G401.6 (cell line): ENCODE results near the gene OR2T11.
"Not testable (repeated sequence)": the region's sequence is repeated elsewhere in the genome, so short reads cannot be mapped to it uniquely, and the experiment has no call there.

Experiments used
- FAIRE-seq: peaks from 2 replicates; lab custom pipeline; 2012; peaks lifted over from hg19 to GRCh38; lab: Jason Lieb, UNC

OR2T11 gene, protein sequence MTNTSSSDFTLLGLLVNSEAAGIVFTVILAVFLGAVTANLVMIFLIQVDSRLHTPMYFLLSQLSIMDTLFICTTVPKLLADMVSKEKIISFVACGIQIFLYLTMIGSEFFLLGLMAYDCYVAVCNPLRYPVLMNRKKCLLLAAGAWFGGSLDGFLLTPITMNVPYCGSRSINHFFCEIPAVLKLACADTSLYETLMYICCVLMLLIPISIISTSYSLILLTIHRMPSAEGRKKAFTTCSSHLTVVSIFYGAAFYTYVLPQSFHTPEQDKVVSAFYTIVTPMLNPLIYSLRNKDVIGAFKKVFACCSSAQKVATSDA

DNA sequence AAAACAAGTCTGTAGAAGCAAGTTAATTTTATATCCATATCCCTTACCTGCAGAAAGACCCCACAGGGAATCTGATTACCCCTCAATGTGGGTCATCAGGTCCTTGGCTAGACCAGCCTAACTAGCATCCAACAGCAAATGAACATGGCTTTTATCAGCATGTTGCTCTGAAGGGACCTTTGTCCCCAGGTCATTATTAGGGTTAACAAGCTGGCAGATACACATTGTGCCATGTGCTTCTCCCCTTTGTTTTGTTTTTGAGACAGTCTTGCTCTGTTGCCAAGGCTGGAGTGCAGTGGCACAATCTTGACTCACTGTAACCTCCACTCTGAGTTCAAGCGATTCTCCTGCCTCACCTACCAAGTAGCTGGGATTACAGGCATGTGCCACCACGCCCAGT, at the start of gene OR2T11:
TSS of gene OR2T11 (minus strand) at position 101 of the 400 bp plus-strand sequence. CDS start 7,963 bp downstream, outside the sequence.
- not testable (repeated sequence) for FAIRE-seq

DNA sequence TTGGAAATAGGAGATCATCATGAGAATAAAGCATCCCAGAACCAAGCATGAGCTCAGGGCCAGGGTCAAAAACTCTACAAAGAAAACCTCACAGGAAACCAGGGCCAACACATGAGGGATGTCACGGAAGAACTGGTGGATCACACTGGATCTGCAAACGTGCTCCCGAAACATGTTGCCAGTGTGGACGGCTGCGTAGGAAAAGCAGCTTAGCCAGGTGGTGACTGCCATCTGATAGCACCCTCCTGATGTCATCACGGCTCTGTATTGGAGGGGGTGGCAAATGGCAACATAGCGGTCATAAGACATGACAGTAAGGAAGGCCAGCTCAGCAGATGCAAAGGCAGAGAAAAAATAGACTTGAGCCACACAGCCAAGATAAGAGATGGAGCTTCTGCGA, 46.8 kb upstream of the OR2T11 start:
- FAIRE-seq, result no peak

DNA sequence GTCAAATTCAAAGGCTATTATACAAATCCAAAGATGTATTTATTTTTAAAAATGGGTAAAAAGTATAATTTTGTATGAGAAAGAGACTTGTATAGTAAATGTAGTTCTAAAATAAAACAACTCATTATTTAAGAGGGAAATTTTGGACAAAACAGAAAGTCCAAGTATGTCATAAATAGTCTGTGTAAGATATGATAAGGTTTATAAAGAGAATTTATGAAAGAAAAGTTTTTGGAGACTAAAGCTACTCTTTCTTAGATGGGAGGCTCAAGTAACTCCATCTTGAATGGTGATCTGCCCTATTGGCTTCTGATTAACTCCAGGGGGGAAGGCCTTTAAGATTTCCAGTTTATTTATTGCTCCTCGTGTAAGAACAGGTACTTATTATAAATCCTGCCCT, 35.1 kb upstream of the OR2T11 start:
- no peak for FAIRE-seq

DNA sequence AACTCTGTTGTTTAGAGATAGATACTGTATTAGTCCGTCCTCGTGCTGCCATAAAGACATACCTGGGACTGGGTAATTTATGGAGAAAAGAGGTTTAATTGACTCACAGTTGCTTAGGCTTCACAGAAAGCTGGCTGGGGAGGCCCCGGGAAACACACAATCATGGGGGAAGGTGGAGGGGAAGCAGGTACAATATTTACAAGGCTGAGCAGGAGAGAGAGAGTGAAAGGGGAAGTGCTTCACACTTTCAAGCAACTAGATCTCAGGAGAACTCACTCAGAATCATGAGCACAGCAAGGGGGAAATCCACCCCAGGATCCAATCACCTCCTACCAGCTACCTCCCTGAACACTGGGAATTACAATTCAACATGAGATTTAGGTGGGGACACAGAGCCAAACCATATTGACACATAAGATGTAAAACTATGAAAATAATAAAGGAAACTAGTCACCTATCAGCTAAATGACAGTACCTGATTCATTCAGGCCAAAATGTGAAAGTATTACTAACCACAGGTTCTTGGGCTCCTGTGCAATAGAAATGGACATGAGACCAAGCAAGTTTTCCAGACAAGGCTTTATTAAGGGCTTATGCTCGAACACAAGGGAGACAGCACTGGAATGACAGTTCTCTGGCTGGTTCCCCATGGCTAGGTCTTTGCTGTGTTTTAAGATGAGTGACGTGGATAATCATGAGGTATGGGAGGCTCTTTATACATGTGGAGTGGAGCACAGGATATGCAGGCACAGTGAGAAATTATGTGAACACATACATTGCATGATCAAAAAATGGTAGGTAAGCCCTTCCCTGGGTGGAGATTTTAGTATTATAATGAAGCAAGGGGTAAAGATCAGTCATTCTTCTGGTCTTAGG, 28.8 kb upstream of the OR2T11 start:
- FAIRE-seq, result not testable (repeated sequence)

DNA sequence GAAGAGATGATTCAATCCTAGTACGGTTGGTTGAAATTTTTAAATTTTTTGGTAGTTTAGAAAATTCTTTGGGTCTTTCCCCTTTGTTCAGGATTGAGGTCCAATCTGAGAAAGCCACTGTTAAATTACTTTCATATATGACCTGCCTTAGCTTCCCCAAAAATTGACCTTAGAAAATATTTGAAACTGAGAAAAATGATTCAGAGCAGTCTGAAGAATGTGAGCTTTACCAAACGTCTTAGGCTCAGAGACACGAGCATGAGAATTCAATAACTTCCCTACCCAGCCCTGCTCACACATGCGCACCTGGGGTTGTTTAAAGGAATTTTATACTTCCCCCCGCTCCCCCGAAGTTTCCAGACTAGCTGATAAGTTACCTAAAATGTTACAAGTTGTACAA, 21.9 kb upstream of the OR2T11 start:
- FAIRE-seq, result not testable (repeated sequence)

DNA sequence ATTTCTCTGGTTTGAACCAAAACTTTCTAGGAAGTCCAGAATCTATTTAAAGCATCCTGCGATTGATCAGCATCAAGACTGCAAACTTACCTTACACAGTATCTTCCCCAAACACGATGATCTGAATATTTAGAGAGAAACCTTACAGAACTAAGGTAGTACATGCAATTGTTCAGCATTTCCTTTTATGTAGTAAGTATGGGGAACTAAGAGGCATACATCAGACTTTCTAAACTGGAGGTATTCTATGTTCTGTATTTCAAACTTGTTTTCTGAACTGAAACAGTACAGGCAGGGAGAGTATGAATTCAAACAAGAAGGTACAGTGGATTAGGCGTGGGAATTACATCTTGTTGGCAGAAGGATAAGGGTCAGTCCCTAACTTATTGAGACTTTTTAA, 20.5 kb upstream of the OR2T11 start, which contains the start of gene OR2T27:
TSS of gene OR2T27 (minus strand) at position 175 of the 400 bp plus-strand sequence. CDS start 4,644 bp downstream, outside the sequence.
- FAIRE-seq, result not testable (repeated sequence)

DNA sequence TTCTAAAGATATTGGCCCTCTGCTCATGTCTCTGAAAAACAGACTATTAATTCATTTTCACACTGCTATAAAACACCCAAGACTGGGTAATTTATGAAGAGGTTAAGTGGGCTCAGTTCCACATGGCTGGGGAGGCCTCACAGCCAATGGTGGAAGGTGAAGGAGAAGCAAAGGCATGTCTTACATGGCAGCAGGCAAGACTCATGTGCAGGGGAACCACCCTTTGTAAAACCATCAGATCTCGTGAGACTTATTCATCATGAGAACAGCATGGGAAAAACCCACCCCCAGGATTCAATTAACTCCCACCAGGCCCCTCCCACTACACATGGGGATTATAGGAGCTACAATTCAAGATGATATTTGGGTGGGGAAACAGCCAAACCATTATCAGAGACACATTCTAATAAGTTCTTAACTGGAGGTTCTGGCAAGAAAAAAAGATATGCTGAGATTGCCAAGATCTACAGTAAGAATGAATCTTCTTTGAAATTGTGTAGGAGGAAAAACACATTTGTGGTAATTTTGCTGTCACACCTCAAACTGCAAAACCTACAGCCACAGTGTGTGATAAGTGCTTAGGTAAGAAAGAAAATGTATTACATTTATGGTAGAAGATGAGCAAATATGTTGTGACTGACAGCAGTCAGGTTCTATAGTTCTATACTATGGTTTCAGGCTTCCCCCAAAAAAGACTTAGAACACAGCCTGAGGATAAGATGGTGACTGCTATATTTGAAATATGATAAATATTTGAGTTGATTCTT, 14.1 kb upstream of the OR2T11 start:
- FAIRE-seq, result not testable (repeated sequence)

DNA sequence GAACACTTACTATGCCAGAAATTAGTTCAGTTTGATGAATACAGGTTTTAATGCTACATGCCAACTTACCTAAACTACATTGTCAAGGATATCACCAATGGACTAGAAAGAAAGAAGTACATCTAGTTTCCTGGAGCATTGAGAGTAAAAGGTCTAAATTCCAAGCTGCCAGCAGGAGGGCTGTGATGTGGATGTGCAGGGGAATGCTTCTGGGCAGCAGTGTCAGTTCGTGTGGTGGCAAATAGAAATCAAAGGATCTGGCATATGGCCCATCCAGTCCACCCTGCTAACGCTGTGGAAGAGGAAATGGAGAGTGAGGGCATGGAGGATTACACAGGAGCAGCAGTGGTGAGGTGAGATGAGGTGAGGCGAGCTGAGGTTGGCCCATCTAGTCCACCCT, 10.3 kb upstream of the OR2T11 start, which contains the start of gene OR2T35:
TSS of gene OR2T35 (minus strand) at position 101 of the 400 bp plus-strand sequence. CDS start 6,020 bp downstream, outside the sequence.
- not testable (repeated sequence) for FAIRE-seq

DNA sequence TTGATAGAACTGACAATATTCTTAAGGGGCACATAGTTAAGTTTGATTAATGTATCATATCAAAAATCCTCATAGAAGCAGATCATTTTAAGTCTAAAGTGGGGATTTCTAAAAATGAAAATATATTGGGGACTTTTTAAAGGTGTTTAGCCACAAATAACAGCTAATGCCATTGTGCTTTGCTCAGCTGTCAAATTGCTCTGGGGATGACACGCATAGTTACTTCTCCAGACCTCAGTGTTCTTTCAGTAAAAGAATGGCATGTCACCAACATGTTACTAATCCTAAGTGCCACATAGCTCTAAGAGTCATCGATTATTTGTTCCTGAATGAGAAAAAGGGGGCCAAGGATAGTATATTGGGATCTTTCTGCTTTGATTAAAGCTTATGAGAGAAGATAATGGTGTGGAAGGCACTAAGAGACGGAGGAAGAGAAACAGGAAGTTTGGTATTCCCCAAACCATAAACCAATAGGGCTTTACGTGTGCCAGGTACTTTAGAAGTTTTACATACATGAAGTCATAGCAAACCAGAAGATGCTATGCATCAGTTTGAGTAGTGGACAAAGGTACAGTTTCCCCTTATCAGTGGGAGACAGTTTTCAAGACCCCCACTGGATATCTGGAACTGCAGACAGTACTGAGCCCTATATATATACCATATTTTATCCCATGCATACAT, 8.2 kb upstream of the OR2T11 start:
- FAIRE-seq, result not testable (repeated sequence)

DNA sequence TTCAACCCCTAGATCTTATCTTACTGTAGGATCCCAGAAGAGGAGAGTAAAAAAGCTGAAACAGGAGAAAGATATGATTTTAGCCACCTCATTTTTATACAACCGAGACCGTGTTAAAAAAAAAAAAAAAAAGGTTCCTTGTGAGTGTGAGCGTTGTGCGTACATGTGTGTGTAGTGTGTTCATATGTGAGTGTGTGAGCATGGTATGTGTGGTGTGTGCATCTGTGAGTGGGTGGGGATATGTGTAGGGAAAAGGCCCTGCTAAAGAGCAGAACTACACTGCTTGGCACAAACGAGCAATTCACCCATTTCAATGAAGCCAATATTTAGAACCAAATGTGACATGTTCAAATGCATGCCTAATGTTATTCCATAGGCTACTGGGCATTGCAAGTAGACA, 6.7 kb upstream of the OR2T11 start:
- not testable (repeated sequence) for FAIRE-seq

DNA sequence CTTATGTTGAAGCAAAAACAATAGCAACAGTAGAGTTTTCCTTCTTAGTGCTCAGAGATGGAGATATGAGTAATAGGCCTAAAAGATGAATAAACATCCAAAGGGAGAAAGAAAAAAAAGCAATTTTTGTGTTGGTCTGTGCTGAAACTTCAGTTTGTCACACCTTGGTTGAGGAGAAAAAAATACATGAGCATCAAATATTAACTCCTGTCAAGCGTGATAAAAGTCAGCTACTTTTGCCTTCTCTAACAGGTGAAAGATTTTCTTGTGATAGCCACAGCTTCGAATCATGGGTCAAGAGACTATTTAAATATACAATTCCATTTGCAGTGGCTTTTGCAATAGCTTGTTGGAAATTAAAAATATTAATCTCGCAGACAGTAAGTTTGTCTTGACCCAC, 6.0 kb upstream of the OR2T11 start:
- not testable (repeated sequence) for FAIRE-seq

DNA sequence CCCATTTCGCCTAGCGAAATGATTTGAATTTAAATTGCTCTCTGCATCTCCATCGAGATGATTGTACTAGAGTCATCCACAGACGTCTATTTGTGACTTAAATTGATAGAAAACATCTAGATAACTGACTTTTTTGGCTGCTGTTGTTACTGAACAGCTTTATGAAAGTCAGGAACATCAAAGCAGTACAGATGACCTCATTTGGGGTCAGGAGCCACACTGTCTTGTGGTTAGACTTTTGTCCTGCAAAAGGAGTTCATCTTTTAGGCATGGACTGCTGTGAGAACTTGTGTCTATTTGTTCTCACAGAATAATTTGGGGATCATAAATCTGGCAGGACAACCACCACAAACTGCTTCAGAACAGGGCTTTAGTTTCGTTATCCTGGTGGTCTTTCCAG, 4.8 kb upstream of the OR2T11 start:
- not testable (repeated sequence) for FAIRE-seq

DNA sequence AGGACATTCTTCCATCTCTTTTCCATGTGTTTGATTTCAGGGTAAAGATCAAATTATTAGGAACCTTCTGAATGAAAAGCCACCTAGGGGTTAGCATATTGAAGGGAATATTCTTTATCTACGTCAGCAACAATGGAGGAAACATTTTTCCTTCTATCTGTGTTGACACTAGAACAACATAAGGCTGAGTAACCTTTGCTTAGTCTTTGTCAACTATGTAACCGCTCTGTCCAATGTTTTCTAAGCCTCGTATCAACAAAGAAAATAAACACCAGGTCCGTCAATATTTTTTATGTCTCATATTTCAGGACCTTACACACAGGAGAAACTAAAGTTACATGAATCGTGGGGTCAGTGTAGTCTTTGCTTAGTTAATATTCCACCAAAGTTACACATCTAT, 1.7 kb upstream of the OR2T11 start:
- not testable (repeated sequence) for FAIRE-seq

DNA sequence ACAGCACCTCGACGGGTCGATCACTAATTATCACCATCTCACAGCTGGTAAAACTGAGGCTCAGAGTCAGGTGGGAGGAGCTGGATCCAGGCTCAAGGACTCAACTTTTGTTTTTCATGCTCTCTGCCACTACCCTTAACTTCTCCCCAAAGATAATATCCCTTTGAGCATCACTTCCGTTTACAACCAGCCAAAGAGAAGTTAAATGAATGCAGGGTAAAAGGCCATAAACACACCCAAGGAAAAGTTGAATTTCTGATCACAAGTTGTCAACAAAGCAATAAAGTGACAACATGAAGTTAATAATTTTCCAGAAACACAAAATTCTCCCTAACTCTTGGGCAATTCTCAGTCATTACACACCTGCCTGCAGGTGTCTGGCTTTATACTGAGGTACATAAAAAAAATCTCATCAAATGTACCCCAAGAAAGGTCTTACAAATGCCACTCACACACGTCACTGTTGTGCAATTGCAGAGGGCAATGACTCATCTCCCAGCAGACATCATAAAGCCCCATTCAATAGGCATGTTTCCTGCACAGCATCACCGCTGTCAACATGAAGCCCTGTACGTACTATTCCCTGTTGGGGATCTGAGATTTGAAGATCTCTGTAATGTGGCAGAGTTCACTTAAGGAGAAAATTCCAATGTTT, 3.4 kb downstream of the OR2T11 start:
- no peak for FAIRE-seq

DNA sequence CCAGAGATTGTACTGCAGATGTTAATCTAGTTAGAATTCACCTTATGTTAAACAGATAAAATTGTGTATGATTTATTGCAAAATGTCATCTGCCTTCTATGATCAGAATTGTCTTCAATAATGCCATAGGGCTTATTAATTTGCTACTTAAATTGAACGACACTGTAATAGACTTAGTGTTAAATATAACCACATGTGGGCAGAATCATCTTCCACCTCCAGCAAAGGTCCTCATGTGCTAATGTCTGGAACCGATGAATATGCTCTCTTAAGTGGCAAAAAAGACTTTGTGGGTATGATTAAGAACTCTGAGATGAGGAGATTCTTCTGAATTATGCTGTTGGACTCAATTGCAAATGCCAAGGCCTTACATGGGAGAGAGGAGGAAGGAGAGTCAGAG, 4.3 kb downstream of the OR2T11 start:
- no peak for FAIRE-seq

DNA sequence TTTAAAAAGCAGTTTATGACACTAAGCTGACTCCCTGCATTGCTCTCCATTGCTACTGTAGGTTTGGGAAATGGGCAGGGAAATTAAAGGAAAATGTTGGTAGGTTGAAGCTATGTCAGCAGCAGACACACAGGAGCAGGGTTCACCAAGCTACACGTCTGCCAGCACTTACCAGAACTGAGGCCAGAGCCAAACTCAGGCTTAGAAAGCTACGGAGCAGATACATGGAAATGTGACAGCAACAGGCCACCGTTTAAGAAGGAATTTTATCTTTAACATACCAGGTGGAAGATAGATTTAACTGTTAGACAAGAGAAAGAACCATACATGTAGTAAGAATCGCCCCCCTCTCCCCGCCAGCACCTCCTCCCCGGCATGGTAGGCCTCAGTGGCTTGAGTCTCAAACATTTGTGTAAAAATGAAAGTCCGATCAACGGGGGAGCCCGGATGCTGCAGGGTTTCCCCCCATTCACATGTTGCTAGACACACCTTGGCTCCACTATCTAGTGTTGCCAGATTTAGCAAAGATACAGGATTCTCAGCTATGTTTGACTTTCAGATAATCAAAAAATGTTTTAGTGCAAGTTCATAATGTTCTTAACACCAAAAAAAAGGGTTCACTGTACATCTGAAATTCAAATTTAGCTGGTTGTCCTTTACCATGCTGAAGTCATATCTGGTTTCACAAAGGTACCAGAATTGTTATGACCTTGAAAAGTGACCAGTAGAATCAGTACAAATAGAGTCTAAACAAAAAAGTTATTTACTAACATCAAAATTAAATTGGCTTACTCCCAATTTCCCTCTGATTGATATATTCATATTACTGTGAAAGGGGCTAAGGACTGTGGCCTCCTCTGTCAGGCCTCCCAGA, 6.7 kb downstream of the OR2T11 start:
- no peak for FAIRE-seq

DNA sequence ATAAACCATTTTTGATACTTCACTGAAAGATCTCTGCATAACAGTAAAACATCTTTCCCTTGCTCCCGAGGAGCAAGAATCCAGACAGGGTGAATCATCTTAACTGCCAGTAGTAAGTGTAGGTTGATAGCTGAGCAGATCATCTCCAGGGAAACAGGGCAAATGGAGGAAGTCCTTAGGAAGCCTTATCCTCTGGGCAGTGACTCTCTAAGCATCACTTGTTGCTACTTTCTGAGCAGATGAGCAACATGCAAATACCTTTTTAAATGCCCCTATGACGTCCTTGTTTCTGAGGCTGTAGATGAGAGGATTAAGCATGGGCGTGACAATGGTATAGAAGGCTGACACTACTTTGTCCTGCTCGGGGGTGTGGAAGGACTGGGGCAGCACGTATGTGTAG, 8.9 kb downstream of the OR2T11 start:
- no peak for FAIRE-seq

DNA sequence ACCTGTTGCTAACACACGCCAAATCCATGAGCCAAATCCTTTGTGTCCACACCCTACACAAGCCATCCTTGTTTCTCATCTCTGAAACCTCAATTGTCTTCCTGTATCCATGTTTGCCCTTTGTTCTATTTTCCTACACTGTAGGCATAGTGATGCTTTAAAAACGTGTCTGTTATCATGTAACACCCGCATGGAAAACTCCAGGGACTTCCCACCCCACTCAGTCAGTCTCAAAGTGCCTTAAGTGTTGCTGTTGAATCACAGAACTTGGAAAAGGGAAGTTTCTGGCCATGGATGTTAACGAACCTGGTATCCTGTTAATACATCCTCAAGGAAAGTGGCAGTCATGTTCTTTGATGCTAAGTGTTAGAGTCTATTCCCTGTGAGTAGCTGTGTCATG, 9.7 kb downstream of the OR2T11 start:
- FAIRE-seq, result no peak

DNA sequence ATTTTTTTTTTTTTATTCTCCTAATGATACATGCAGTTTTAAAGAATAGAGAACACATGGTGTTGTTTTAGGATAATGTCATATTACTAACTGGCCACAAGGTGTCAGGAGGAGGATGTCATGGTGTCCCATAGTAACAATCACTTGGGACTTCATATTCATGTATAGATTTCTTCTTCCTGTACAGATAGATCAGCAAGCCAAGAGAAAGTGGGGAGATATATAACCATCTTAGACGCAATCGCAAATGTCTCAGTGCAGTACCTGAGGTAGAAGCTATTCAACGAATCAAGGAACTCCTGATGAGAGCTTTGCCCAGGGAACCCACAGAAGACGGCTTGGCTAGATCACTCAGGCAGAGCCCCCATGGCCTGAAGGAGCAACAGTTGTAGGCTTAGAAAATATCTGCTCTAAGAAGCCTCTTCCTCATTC, 12.3 kb downstream of the OR2T11 start:
- peak; percentile 76 for FAIRE-seq

DNA sequence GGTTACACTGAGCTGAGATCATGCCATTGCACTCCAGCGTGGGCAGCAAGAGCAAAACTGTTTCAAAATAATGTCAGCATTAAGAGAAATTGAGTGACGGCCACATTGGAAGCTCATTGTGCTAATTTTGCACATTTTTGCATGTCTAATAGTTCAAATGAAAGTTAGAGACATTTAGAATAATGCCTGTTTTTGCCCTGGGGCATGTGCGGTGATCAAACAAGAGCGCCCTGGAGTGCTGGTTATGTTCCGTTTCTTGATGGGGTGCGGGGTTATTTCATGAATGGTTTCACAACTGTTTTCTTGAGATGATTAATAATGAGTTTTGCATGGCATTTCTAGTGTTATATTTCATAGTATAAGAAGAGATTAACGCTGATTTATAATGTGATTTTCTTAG, 13.1 kb downstream of the OR2T11 start:
- no peak for FAIRE-seq
